Panc1 (cell line): ENCODE measurements around the gene SYNPO.

ENCODE experiments used
- CTCF ChIP-seq: fragments of 450-650 bp; IDR thresholded peaks from 2 replicates; pipeline ENCODE4 v1.5.1; 2017; ENCODE audit warnings: mild to moderate bottlenecking
- POLR2AphosphoS5 ChIP-seq: IDR thresholded peaks from 2 replicates; pipeline ENCODE4 v1.6.1; 2012; ENCODE audit warnings: mild to moderate bottlenecking, low read depth, low read length, moderate library complexity
- REST ChIP-seq, 2 experiments: IDR thresholded peaks; 2 replicates each; pipeline ENCODE4 v1.6.1; 2011 to 2012; ENCODE audit warnings: low read depth in 2 of 2, control low read depth in 1 of 2, low read length in 1 of 2, mild to moderate bottlenecking in 1 of 2, moderate library complexity in 1 of 2; ENCODE audit not compliant: insufficient read depth in 1 of 2
- SIN3A ChIP-seq: IDR thresholded peaks from 2 replicates; pipeline ENCODE4 v1.6.1; 2012; ENCODE audit warnings: low read depth, mild to moderate bottlenecking, low read length, moderate library complexity, borderline replicate concordance; ENCODE audit not compliant: insufficient read depth

- TF ChIP-seq CTCF, result no peak
- no peak for TF ChIP-seq REST (IDR thresholded peaks at IDR 0.05; ENCODE audit: insufficient read depth in 1 of 2, low read depth in 2 of 2, low read length in 1 of 2)
- no peak for TF ChIP-seq POLR2AphosphoS5
- no peak for TF ChIP-seq SIN3A
Measured at GRCh38 chr5:150706776-150707390, 66.4 kb downstream of the SYNPO start.
